Measurements from ENCODE around the gene AANAT. TPM values are rescaled to one million over a fixed set of nuclear protein-coding genes. Genes with fewer than 3 reads are reported as not detected.

The AANAT gene
- total RNA-seq, 6 experiments from 2014 or later, result not detected

DNA sequence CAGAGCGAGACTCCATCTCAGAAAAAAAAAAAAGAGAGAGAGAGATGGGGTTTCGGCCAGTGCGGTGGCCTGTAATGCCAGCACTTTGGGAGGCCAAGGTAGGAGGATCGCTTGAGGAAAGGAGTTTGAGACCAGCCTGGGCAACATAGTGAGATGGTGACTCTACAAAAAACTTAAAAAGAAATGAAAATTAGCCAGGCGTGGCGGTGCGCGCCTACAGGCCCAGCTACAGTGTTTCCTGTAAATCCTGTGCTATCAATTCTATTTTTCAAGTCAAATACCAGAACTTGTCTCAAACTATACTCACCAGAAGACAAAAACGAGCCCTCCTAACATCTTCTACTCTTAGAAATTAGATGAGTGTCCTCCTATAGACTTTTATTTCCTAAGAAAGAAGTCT is 33.7 kb upstream of the AANAT start:
- Histone ChIP-seq H3K27me3 (no peaks in the 10 kb centered on the region), H3K4me3 (no peak overlapping the region), H3K36me3 (no peaks in the 10 kb centered on the region), H3K9me3 (no peaks in the 10 kb centered on the region), H3K4me1 (peaks cover 0 to 9% (median 0%) of the 10 kb centered on the region in 4 donors), H3K27ac (no peak overlapping the region)
- ATAC-seq, result no peak
- DNase-seq, result no peak
- TF ChIP-seq, protein P1, sequence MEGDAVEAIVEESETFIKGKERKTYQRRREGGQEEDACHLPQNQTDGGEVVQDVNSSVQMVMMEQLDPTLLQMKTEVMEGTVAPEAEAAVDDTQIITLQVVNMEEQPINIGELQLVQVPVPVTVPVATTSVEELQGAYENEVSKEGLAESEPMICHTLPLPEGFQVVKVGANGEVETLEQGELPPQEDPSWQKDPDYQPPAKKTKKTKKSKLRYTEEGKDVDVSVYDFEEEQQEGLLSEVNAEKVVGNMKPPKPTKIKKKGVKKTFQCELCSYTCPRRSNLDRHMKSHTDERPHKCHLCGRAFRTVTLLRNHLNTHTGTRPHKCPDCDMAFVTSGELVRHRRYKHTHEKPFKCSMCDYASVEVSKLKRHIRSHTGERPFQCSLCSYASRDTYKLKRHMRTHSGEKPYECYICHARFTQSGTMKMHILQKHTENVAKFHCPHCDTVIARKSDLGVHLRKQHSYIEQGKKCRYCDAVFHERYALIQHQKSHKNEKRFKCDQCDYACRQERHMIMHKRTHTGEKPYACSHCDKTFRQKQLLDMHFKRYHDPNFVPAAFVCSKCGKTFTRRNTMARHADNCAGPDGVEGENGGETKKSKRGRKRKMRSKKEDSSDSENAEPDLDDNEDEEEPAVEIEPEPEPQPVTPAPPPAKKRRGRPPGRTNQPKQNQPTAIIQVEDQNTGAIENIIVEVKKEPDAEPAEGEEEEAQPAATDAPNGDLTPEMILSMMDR (IDR thresholded peaks at IDR 0.05), result no peak
- no peak for TF ChIP-seq POLR2A (IDR thresholded peaks at IDR 0.05)
- 95% methylated on average over 7 of the region's 9 CpGs for WGBS (ENCODE audit: insufficient coverage, low coverage, low lambda C conversion rate, missing lambda C conversion rate)
- intact Hi-C loops (cut with DNase I), result no loop called here

- H3K4me1 ChIP-seq, result peaks cover 0 to 9% (median 0%) of the 10 kb centered on the region in 4 donors
- 80% methylated on average over 7 of the region's 7 CpGs for WGBS (ENCODE audit: insufficient coverage, low coverage, low lambda C conversion rate, missing lambda C conversion rate)
- no peaks in the 10 kb centered on the region for H3K36me3 ChIP-seq
- no peaks in the 10 kb centered on the region for H3K27me3 ChIP-seq
- intact Hi-C loops (cut with DNase I), result no loop called here
- TF ChIP-seq, protein P1 (IDR thresholded peaks at IDR 0.05), result no peak
- TF ChIP-seq POLR2A (IDR thresholded peaks at IDR 0.05), result no peak
- H3K27ac ChIP-seq, result no peak overlapping the region
- ATAC-seq, result peak in 1 of 4 donors; percentile 81
- H3K9me3 ChIP-seq, result no peaks in the 10 kb centered on the region
- DNase-seq, result peak in 1 of 3 donors; percentile 38
- H3K4me3 ChIP-seq, result no peak overlapping the region
Measured at GRCh38 chr17:76434870-76435269, 32.5 kb upstream of the AANAT start.

DNA sequence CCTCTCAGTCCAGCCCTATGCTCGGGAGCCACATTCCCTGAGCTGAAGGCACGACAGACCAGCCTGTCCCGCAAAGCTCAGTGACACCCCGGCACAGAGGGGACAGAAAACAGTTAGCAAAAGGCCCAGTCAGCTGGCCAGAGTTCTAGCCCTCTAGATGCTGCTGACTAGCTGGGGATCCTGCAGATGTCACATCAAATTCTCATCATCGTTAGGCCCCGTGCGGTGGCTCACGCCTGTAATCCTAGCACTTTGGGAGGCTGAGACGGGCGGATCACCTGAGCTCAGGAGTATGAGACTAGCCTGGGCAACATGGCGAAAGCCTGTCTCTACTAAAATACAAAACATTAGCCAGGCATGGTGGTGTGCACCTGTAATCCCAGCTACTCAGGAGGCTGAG is 31.7 kb upstream of the AANAT start:
- DNase-seq (no peak), ATAC-seq (no peak)
- Histone ChIP-seq H3K36me3 (no peaks in the 10 kb centered on the region), H3K4me3 (no peak overlapping the region), H3K27me3 (no peaks in the 10 kb centered on the region), H3K27ac (no peak overlapping the region), H3K4me1 (peaks cover 0 to 9% (median 0%) of the 10 kb centered on the region in 4 donors), H3K9me3 (no peaks in the 10 kb centered on the region)
- WGBS (ENCODE audit: insufficient coverage, low coverage, low lambda C conversion rate, missing lambda C conversion rate), result 98% methylated on average over 7 of the region's 11 CpGs
- intact Hi-C loops (cut with DNase I), result no loop called here
- TF ChIP-seq, protein P1 (IDR thresholded peaks at IDR 0.05), result no peak

- 81% methylated on average over 13 of the region's 13 CpGs for WGBS (ENCODE audit: insufficient coverage, low coverage, low lambda C conversion rate, missing lambda C conversion rate)
- H3K4me1 ChIP-seq, result peaks cover 0 to 9% (median 0%) of the 10 kb centered on the region in 4 donors
- H3K36me3 ChIP-seq, result no peaks in the 10 kb centered on the region
- no peak overlapping the region for H3K27ac ChIP-seq
- H3K27me3 ChIP-seq, result no peaks in the 10 kb centered on the region
- TF ChIP-seq, protein P1 (IDR thresholded peaks at IDR 0.05), result no peak
- no peak for TF ChIP-seq POLR2A (IDR thresholded peaks at IDR 0.05)
- no peak overlapping the region for H3K4me3 ChIP-seq
- ATAC-seq (no peak), DNase-seq (no peak)
- H3K9me3 ChIP-seq, result no peaks in the 10 kb centered on the region
- intact Hi-C loops (cut with DNase I), result no loop called here
Measured at GRCh38 chr17:76437467-76438402, 29.7 kb upstream of the AANAT start.

Measured in right lobe of liver (tissue), 6 donors.